HG02885 (cell line): Measurements from ENCODE around the gene NT5C1B.

Source experiments
- ATAC-seq: cut with Tn5 transposase; IDR thresholded peaks from one replicate; pipeline ENCODE4 v1.9.1; 2021; ENCODE audit warnings: mild to moderate bottlenecking; ENCODE audit not compliant: unreplicated experiment, poor library complexity

Gene NT5C1B

DNA sequence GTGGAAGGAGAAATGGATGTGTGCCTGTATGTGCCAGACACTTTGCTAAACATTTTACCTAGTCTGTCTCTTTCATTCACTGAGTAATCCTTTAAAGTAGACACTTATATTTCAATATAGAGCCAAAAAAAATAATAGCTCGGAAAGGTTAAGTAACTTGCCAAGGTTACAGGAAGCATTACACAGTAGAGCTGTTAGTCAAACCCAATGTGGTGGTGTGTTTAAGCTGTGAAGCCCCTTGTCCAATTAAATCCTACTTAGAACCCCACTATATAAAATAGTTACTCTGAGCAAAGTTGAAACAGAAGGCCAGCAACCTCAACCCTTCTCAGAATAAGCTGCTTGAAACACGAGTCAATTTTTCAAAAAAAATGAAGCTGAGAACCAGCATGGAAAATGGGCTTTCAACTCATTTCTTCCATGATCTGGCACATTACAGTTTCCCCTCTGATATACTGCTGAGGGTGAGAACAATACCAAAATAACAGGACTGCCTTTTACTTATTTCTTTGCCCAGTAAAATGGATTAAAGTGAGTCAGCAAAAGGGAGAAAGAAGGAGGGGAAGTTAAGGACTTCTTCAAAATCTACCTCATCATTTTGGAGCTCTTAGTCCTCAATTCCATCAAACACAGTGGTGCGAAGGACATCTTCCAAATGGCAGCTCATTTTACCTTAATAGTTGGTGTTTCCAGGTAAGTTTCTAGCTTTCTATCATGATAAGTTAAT is 36.9 kb downstream of the NT5C1B start:
- no peak for ATAC-seq

GRCh38 chr2:18551623-18552022 is 37.7 kb downstream of the NT5C1B start:
- ATAC-seq, result no peak

DNA sequence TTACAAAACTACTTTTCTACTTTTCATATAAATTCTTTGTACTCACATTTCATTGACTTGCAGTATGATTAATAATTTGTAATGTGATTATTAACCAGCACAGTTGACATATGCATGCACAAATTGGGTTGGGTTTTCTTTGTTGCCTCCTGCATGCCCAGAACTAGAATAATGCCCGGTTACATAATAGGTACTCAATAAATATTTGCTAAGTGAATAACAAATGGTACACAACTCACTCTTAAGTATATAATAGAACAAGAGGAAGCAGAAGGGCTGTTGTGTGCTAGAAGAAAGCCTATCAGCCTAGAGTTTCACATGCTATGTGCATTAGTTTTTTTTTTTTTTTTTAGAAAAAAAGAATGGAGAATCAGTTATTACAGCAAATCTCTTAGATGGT is 38.2 kb downstream of the NT5C1B start:
- ATAC-seq, result no peak

GRCh38 chr2:18550433-18550832 is 38.9 kb downstream of the NT5C1B start:
- no peak for ATAC-seq

DNA sequence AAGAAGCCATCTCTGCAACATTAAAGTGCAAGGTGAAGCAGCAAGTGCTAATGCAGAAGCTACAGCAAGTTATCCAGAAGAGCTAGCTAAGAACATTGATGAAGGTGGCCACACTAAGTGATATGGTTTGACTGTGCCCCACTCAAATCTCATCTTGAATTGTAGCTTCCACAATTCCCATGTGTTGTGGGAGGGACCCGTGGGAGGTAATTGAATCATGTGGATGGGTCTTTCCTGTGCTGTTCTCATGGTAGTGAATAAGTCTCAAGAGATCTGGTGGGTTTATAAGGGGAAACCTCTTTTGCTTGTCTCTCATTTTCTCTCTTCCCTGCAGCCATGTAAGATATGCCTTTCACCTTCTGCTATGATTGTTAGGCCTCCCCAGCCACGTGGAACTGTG is 40.3 kb downstream of the NT5C1B start:
- ATAC-seq, result no peak

GRCh38 chr2:18548621-18549020 is 40.7 kb downstream of the NT5C1B start:
- no peak for ATAC-seq

GRCh38 chr2:18546567-18546966 is 42.8 kb downstream of the NT5C1B start:
- peak; percentile 73 for ATAC-seq

GRCh38 chr2:18545384-18545783 is 44.0 kb downstream of the NT5C1B start:
- no peak for ATAC-seq

GRCh38 chr2:18544171-18544570 is 45.2 kb downstream of the NT5C1B start:
- ATAC-seq, result no peak

DNA sequence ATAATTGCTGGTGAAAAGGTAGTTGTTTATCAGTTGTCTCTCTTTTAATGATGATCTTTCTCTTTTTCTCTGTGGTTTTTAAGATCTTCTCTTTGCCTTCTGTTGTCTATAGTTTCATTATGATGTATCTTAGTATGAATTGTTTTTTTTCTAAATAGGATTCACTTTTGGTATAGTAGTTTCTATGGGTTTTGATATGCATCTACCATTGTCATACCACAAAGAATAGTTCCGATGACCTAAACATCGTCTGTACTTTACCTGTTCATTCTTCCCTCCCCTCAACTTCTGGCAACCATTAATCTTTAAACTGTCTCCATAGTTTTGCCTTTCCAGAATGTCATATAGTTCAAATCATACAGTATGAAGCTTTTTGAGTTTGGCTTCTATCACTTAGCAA is 48.5 kb downstream of the NT5C1B start:
- peak; percentile 45 for ATAC-seq

- no peak for ATAC-seq
Measured at GRCh38 chr2:18536697-18537096, 52.7 kb downstream of the NT5C1B start.

DNA sequence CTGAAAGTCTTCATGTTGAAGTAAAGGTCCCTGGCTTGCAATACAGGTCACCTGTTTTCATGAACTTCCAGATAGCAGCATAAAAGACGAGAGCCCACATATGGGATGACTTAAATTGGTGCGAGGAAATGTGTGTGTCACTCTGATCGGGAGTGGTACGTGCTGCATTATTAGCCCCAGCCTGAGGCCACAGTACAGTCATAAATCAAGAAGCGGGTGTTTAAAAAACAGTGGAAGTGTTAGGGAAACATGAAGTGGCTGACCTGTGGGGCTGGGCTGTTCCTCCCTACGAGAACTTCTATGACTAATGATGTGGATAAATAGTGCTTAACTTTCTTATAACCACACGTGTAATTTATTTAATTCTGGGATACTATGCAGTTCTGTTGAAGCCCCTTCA is 53.3 kb downstream of the NT5C1B start:
- ATAC-seq, result no peak

DNA sequence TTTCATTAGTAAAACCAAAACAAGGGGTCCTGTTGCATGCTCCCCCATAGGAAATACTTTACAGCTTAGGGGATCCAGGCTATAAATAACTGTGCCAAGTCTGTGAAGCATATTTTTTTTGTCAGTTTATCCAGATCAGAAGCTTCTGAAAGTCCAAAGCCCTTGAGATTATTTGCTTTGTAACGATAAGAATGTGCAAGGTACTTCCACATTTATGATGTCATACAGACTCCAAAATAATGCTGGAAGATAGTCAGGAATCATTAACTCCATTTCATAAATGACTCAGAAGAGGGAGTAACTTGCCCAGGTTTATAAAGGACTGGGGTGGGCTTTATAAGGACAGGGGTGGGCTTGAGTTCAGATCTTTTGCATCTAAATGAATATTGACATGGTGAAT is 58.2 kb downstream of the NT5C1B start:
- ATAC-seq, result no peak

DNA sequence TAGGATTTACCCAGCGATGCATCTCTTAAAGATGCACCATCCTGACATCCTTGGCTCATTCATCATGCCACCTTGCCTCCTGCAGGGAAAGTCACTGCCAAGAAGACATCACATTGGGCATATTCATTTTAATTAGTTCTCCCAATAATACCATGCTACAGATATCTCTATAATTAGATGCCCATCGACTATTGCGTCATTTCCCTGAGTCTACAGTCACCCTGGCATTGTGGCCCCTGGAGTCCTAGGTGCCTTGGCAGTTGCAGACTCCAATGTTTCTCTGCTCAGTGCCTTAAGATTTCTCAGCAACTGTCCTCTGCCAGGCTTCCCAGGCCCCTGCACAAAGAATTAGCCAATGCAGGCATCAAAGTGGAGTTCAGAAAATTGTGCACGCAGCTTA is 61.5 kb downstream of the NT5C1B start:
- ATAC-seq, result no peak

DNA sequence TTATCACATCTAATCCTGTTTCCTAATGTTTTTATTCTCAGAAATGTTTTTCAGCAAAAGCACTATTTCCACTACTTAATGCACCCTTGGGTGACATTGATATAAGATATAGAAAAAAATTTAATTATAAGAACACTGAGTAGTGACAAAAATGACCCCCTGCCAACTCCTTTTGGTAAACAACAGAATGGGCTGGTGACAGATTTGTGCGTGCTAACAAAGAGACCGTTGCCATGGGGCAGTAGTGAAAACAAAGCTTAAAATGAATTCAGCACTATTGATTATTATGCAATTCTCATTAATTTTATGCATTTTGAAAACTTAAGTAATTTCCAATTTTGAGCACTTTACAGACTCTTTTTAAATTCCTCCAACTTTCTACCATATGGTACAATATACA is 62.0 kb downstream of the NT5C1B start:
- ATAC-seq, result no peak

GRCh38 chr2:18526429-18526828 is 62.9 kb downstream of the NT5C1B start:
- no peak for ATAC-seq

- no peak for ATAC-seq
Measured at GRCh38 chr2:18525852-18526251, 63.5 kb downstream of the NT5C1B start.

GRCh38 chr2:18525236-18525635 is 64.1 kb downstream of the NT5C1B start:
- no peak for ATAC-seq

DNA sequence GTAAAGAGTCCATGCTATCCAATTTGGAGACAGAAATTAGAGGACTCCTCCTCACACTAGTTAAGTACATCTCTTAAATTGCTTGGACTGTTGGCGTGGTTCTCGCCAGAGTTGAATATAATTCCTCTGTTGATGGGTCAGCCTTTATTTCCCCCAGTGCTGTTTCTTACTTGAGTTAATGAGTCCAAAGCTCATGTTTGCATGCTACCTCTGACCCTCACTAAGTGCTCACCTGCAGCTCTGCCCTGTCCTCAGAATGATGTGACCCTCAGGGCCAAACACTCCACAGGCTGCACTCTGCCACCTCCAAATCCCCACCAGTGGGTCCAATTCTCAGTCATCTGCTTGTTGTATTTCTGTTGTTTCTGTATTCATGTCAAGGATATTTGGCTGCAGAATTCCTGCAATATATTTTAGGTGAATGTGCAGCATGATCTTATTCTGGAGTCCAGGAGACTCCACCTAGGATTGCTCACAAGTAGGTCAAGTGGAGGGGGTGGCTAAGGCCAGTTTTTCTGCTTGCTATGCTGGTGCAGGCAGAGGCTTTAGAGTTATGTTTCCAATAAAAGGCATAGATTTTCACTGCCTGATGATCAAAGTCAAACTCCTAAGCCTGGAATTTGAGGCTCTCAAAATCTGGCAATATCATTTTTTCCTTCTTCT is 66.8 kb downstream of the NT5C1B start:
- no peak for ATAC-seq

DNA sequence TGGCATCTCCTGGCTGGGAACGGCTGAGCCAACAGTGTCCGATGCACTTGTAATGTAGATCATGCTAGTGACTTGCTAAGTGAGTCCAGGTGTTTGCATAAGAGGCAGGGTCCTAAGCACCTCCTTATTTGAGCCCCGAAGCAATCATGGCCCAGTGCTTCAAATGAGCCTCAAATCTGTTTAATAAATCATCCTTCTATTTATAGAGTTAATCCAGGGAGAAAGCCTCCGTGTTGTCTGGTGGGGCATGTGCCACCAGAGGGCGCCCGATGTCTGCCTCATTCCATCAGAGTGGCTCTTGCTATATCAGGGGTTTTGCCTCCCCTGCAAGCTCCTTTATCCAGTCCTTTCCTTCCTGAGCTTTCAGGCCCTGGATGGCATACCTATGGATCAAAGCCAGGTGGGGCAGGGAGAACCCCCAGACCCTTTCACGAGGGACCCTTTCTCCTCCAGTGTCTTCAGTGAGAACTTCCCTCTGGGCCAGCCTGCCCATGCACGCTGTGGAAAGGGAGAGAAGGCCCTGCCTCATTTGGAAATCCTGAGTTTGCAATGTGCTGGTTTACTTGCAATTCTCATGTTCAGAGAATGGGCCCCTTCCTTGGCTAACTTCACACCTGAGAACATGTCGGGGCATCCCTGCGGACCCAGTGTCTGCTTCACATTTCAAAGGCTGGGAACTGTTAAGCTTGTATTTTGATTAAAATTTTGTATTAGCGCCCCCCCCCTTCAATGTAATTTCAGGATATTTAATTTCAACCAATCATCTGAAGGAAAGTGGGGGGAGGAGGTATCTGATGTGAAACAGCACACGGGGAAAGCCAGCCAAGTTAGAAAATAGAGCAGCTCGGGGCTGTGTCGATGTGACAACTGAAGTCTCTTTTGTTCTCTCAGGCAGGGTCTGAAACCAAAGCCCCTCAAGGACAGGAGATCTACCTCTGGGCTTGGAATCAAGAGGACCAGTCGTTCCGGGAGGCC is 68.6 kb downstream of the NT5C1B start:
- ATAC-seq, result peak; percentile 91

DNA sequence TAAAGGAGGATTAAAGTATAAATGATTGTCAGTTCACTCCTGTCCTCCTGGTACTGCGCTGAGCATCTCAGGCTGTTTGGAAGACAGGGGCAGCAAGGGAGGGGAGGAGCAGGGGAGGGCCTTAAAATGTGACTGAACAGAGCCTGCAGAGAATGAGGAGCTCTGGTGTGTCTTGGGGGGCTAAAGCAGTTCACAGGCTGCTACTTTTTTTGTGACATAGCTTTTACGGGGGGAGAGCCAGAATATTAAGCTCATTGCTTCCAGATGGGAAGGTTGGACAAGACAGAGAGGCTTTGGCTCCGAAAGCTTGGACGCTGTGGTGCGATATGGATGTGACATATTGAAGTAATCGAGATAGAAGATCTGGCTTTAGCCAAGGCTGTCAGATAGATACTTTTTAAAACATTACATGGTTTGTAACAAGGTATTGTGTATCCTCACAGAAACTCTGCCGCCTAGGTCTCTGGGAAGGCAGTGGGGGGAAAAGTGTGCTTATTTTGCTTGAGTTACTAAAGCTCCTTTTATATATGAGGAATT is 69.4 kb downstream of the NT5C1B start:
- no peak for ATAC-seq
